Endothelial cell of umbilical vein (primary cell): ENCODE data around the gene EFHC2. TPM values are rescaled to one million over a fixed set of nuclear protein-coding genes. Genes with fewer than 3 reads are reported as not detected.
"Not testable (repeated sequence)": the region's sequence is repeated elsewhere in the genome, so short reads cannot be mapped to it uniquely, and the experiment has no call there.

Source experiments
- BruUV-seq: library from RNA; stranded (reverse); fragments of 400-500 nt; replicated peaks from 2 replicates; lab custom pipeline; 2021; lab: Mats Ljungman, UMichigan
- CTCF ChIA-PET: fragments of 300-600, 350-600 bp; sonication (Branson Sonifier 250); formaldehyde crosslinking; loops from one replicate; lab custom pipeline; 2021; ENCODE audit warnings: antibody characterized with exemption, inconsistent platforms; lab: Charles Lee
- POLR2A ChIA-PET: fragments of 300-600, 350-600 bp; sonication (Branson Sonifier 250); formaldehyde crosslinking; loops from one replicate; lab custom pipeline; 2021; ENCODE audit warnings: antibody characterized with exemption, inconsistent platforms; lab: Charles Lee
- DNase-seq: peaks from one replicate; pipeline ENCODE4 v3.0.0-alpha.2; 2011; ENCODE audit warnings: low read depth, low spot score
- FAIRE-seq: peaks from 2 replicates; lab custom pipeline; 2011; peaks lifted over from hg19 to GRCh38; lab: Jason Lieb, UNC
- H2AFZ ChIP-seq: 2 replicates; pipeline ENCODE4 v1.6.0; 2012; ENCODE audit warnings: low read depth, low read length, control low read depth, inconsistent platforms
- H3K27ac ChIP-seq: 2 replicates; pipeline ENCODE4 v1.5.1; 2011; ENCODE audit warnings: low read depth, mild to moderate bottlenecking, control low read depth, low read length, moderate library complexity; ENCODE audit not compliant: insufficient read depth
- H3K27me3 ChIP-seq, 2 experiments: 2 replicates each; pipeline versions ENCODE4 v1.6.0 to v1.6.1; 2011; ENCODE audit warnings: low read length in 2 of 2, mixed read lengths in 1 of 2; ENCODE audit not compliant: control insufficient read depth in 2 of 2, insufficient read depth in 2 of 2
- H3K36me3 ChIP-seq, 2 experiments: 2 replicates in 1 of 2; 3 replicates in 1 of 2; pipeline ENCODE4 v1.5.1; 2011; ENCODE audit warnings: low read length in 2 of 2, mild to moderate bottlenecking in 1 of 2, moderate library complexity in 1 of 2; ENCODE audit not compliant: control insufficient read depth in 2 of 2, insufficient read depth in 2 of 2; ENCODE audit errors: extremely low read depth in 1 of 2
- H3K4me1 ChIP-seq: 3 replicates; pipeline ENCODE4 v1.5.1; 2011; ENCODE audit warnings: mild to moderate bottlenecking, low read length; ENCODE audit not compliant: control insufficient read depth, insufficient read depth; ENCODE audit errors: extremely low read depth
- H3K4me2 ChIP-seq: 2 replicates; pipeline ENCODE4 v1.6.1; 2011; ENCODE audit warnings: low read length, control low read depth, mixed read lengths; ENCODE audit not compliant: insufficient read depth
- H3K4me3 ChIP-seq, 3 experiments: fragments of 200-600 bp in 1 of 3; sonication (generic), shearing (Covaris generic) in 1 of 3; replicated peaks in 1 of 3; 2 replicates each; pipeline ENCODE4 v1.5.1; 2011 to 2016; ENCODE audit warnings: control low read depth in 3 of 3, low read length in 3 of 3, mild to moderate bottlenecking in 2 of 3, inconsistent platforms in 1 of 3, low read depth in 1 of 3, moderate library complexity in 1 of 3; ENCODE audit not compliant: insufficient read depth in 1 of 3
- H3K79me2 ChIP-seq: 2 replicates; pipeline ENCODE4 v1.6.0; 2012; ENCODE audit warnings: low read length, inconsistent platforms; ENCODE audit not compliant: control insufficient read depth, insufficient read depth
- H3K9ac ChIP-seq: replicated peaks from 2 replicates; pipeline ENCODE3; 2011; ENCODE audit warnings: low read length, control low read depth; ENCODE audit not compliant: insufficient read depth; ENCODE audit errors: extremely low read depth
- H3K9me1 ChIP-seq: replicated peaks from 3 replicates; pipeline ENCODE4 v1.6.0; 2011; ENCODE audit warnings: mild to moderate bottlenecking, low read length; ENCODE audit not compliant: control insufficient read depth, insufficient read depth; ENCODE audit errors: extremely low read depth
- H3K9me3 ChIP-seq: replicated peaks from 2 replicates; pipeline ENCODE4 v1.5.1; 2012; ENCODE audit warnings: low read length, inconsistent platforms; ENCODE audit not compliant: control insufficient read depth, insufficient read depth
- H4K20me1 ChIP-seq: replicated peaks from 2 replicates; pipeline ENCODE3; 2011; ENCODE audit warnings: mild to moderate bottlenecking, low read length; ENCODE audit not compliant: control insufficient read depth, insufficient read depth; ENCODE audit errors: extremely low read depth
- CTCF ChIP-seq, 2 donors: IDR thresholded peaks; 1 replicate in 1 of 2; 2 replicates in 1 of 2; pipeline ENCODE4 v1.5.1; 2011; ENCODE audit warnings: low read length in 2 of 2, mild to moderate bottlenecking in 2 of 2, moderate library complexity in 2 of 2, control low read depth in 1 of 2, inconsistent platforms in 1 of 2, low read depth in 1 of 2; ENCODE audit not compliant: insufficient read depth in 1 of 2; ENCODE audit errors: extremely low read depth in 1 of 2
- EZH2 ChIP-seq: IDR thresholded peaks from 2 replicates; pipeline ENCODE4 v1.6.1; 2012; ENCODE audit warnings: borderline replicate concordance, low read depth, mild to moderate bottlenecking, moderate library complexity, low read length, inconsistent platforms; ENCODE audit not compliant: severe bottlenecking
- FOS ChIP-seq: IDR thresholded peaks from 2 replicates; pipeline ENCODE4 v1.6.1; 2011; ENCODE audit warnings: mild to moderate bottlenecking, low read length, moderate library complexity, borderline replicate concordance; ENCODE audit not compliant: insufficient read depth
- GATA2 ChIP-seq: IDR thresholded peaks from 2 replicates; pipeline ENCODE4 v1.7.0; 2011; ENCODE audit warnings: low read depth, mild to moderate bottlenecking, moderate library complexity, mixed read lengths, low read length; ENCODE audit not compliant: insufficient read length, insufficient read depth
- JUN ChIP-seq: IDR thresholded peaks from 2 replicates; pipeline ENCODE4 v1.6.1; 2011; ENCODE audit warnings: borderline replicate concordance, low read depth; ENCODE audit not compliant: insufficient read length, insufficient read depth
- MAX ChIP-seq: IDR thresholded peaks from 2 replicates; pipeline ENCODE4 v1.6.1; 2011; ENCODE audit not compliant: insufficient read depth, insufficient read length
- MYC ChIP-seq: IDR thresholded peaks from one replicate; pipeline ENCODE4 v1.6.1; 2011; ENCODE audit warnings: mild to moderate bottlenecking, low read depth, low read length
- POLR2A ChIP-seq: IDR thresholded peaks from 2 replicates; pipeline ENCODE4 v1.6.1; 2012; ENCODE audit warnings: low read depth, mild to moderate bottlenecking, control low read depth, low read length
- POLR2AphosphoS5 ChIP-seq: IDR thresholded peaks from 2 replicates; pipeline ENCODE4 v1.6.1; 2012; ENCODE audit warnings: low read depth, mild to moderate bottlenecking, control low read depth, low read length, moderate library complexity; ENCODE audit not compliant: insufficient read depth
- dilution Hi-C: fragments of 300-500 bp; cut with MboI; formaldehyde crosslinking; loops from one replicate; pipeline ENCODE4 v1.15.0; 2019; ENCODE audit warnings: low sequenced_read_pairs; ENCODE audit not compliant: extremely low pct_ligation_motif_present
- intact Hi-C: fragments of 100-400 bp; cut with micrococcal nuclease; formaldehyde crosslinking; loops from one replicate; pipeline ENCODE4 v1.10.0; 2022
- polyA plus RNA-seq, 4 experiments: library from polyadenylated mRNA; depleted of rRNA in 3 of 4; stranded (reverse) in 3 of 4; unstranded in 1 of 4; fragments of >200 nt; gene quantifications; 2 replicates each; pipeline versions ENCODE4 v1.2.1 to v1.2.3, GENCODE V29; 2011 to 2012; ENCODE audit warnings: missing spikeins in 1 of 4
- total RNA-seq: library from RNA; stranded (reverse); gene quantifications from 2 replicates; pipeline ENCODE4 v1.2.3, GENCODE V29; 2021

EFHC2 gene
- total and polyA plus RNA-seq, 2 donors (not counting 3 experiments of a cell fraction or from before 2014, with no cell fraction given) = not detected

GRCh38 chrX:44255742-44256141 lies 87.7 kb downstream of the EFHC2 start:
- H4K20me1 ChIP-seq, FAIRE-seq, H3K27me3 ChIP-seq, H3K27ac ChIP-seq, DNase-seq, H3K4me1 ChIP-seq, POLR2A ChIA-PET, BruUV-seq, H3K9ac ChIP-seq, H3K36me3 ChIP-seq, dilution Hi-C loops, H3K9me3 ChIP-seq, CTCF ChIA-PET, H3K79me2 ChIP-seq, H3K4me2 ChIP-seq, H3K4me3 ChIP-seq, H3K9me1 ChIP-seq, H2AFZ ChIP-seq, intact Hi-C loops: not testable (repeated sequence)

GRCh38 chrX:44253575-44253942 lies 89.9 kb downstream of the EFHC2 start:
- Histone ChIP-seq H3K4me2 (no peak overlapping the region), H4K20me1 (no peaks in the 10 kb centered on the region), H3K36me3 (no peaks in the 10 kb centered on the region), H3K9ac (no peak overlapping the region), H3K4me1 (no peaks in the 10 kb centered on the region), H3K27ac (no peak overlapping the region), H3K4me3 (no peak overlapping the region), H3K79me2 (no peaks in the 10 kb centered on the region), H3K9me1 (no peaks in the 10 kb centered on the region), H3K9me3 (no peaks in the 10 kb centered on the region), H2AFZ (peak overlapping the region; percentile 59), H3K27me3 (no peaks in the 10 kb centered on the region)
- DNase-seq (no peak), FAIRE-seq (no peak)
- TF ChIP-seq MYC (no peak), JUN (no peak), GATA2 (no peak), MAX (no peak), CTCF (IDR thresholded peaks at IDR 0.05; ENCODE audit: extremely low read depth in 1 of 2, insufficient read depth in 1 of 2, low read depth in 1 of 2, low read length in 2 of 2) (no peak), POLR2AphosphoS5 (no peak), POLR2A (no peak), EZH2 (no peak), FOS (no peak)
- CTCF ChIA-PET = interaction anchor here (2.0 kb wide), 1 partner anchor 9 kb away, joined by 4 read pairs; no protein-coding TSS in a partner anchor
- POLR2A ChIA-PET = no interaction called here
- BruUV-seq = no TSS peak
- intact Hi-C loops (no loop called here), dilution Hi-C loops (no loop called here)
